ENCODE measurements around the gene SCARB2.

Gene SCARB2

GRCh38 chr4:76219299-76220055, 5.9 kb upstream of the SCARB2 start:
- WGBS (ENCODE audit: extremely low coverage, insufficient coverage, low lambda C conversion rate) = no CpG with 5 or more reads among the region's 7 CpGs
- Histone ChIP-seq H3K23ac (ENCODE audit: low read length) (no peak overlapping the region), H3K18ac (ENCODE audit: low read length) (no peak overlapping the region), H2AK5ac (ENCODE audit: low read length) (no peak overlapping the region), H3K4ac (ENCODE audit: low read depth, low read length) (no peak overlapping the region), H3K4me2 (ENCODE audit: low read length) (no peak overlapping the region), H3K56ac (ENCODE audit: low read length) (no peak overlapping the region), H3K27ac (ENCODE audit: low read depth, low read length) (no peak overlapping the region), H2BK5ac (ENCODE audit: low read length) (no peak overlapping the region), H2BK15ac (replicated peaks; ENCODE audit: low read depth) (no peak overlapping the region), H3K4me3 (ENCODE audit: low read length) (no peak overlapping the region), H3K36me3 (ENCODE audit: control insufficient read depth, insufficient read depth, low read length) (no peaks in the 10 kb centered on the region), H3K79me1 (ENCODE audit: low read length) (no peaks in the 10 kb centered on the region), H2BK120ac (ENCODE audit: low read depth, low read length) (no peak overlapping the region), H3K79me2 (ENCODE audit: control insufficient read depth, insufficient read depth, low read length) (no peaks in the 10 kb centered on the region), H3K4me1 (ENCODE audit: control insufficient read depth, low read depth, low read length) (peaks cover 3% of the 10 kb centered on the region), H3K9ac (ENCODE audit: low read length) (no peak overlapping the region), H3K27me3 (ENCODE audit: insufficient read depth, low read length, poor library complexity) (no peaks in the 10 kb centered on the region), H4K5ac (ENCODE audit: low read length) (no peak overlapping the region), H4K8ac (ENCODE audit: low read depth, low read length) (no peak overlapping the region)
- no peak for DNase-seq

- Histone ChIP-seq H3K23ac (ENCODE audit: low read length) (no peak overlapping the region), H3K18ac (ENCODE audit: low read length) (no peak overlapping the region), H3K4me2 (ENCODE audit: low read length) (no peak overlapping the region), H2AK5ac (ENCODE audit: low read length) (no peak overlapping the region), H3K79me2 (ENCODE audit: control insufficient read depth, insufficient read depth, low read length) (no peaks in the 10 kb centered on the region), H4K5ac (ENCODE audit: low read length) (no peak overlapping the region), H2BK120ac (ENCODE audit: low read depth, low read length) (no peak overlapping the region), H3K9ac (ENCODE audit: low read length) (no peak overlapping the region), H3K56ac (ENCODE audit: low read length) (no peak overlapping the region), H3K27me3 (ENCODE audit: insufficient read depth, low read length, poor library complexity) (no peaks in the 10 kb centered on the region), H4K8ac (ENCODE audit: low read depth, low read length) (no peak overlapping the region), H2BK15ac (replicated peaks; ENCODE audit: low read depth) (no peak overlapping the region), H3K27ac (ENCODE audit: low read depth, low read length) (no peak overlapping the region), H3K36me3 (ENCODE audit: control insufficient read depth, insufficient read depth, low read length) (no peaks in the 10 kb centered on the region), H3K4me1 (ENCODE audit: control insufficient read depth, low read depth, low read length) (peaks cover 7% of the 10 kb centered on the region), H3K4ac (ENCODE audit: low read depth, low read length) (no peak overlapping the region), H2BK5ac (ENCODE audit: low read length) (no peak overlapping the region), H3K4me3 (ENCODE audit: low read length) (no peak overlapping the region), H3K79me1 (ENCODE audit: low read length) (peaks cover 4% of the 10 kb centered on the region)
- DNase-seq = no peak
- WGBS (ENCODE audit: extremely low coverage, insufficient coverage, low lambda C conversion rate) = no CpG with 5 or more reads among the region's 6 CpGs
Observed at GRCh38 chr4:76216975-76217814, 3.6 kb upstream of the SCARB2 start.

- Histone ChIP-seq H3K4me2 (ENCODE audit: low read length) (no peak overlapping the region), H3K79me1 (ENCODE audit: low read length) (peaks cover 8% of the 10 kb centered on the region), H2BK15ac (replicated peaks; ENCODE audit: low read depth) (no peak overlapping the region), H3K27me3 (ENCODE audit: insufficient read depth, low read length, poor library complexity) (no peaks in the 10 kb centered on the region), H2BK5ac (ENCODE audit: low read length) (no peak overlapping the region), H3K9ac (ENCODE audit: low read length) (no peak overlapping the region), H2BK120ac (ENCODE audit: low read depth, low read length) (no peak overlapping the region), H3K23ac (ENCODE audit: low read length) (no peak overlapping the region), H3K79me2 (ENCODE audit: control insufficient read depth, insufficient read depth, low read length) (no peaks in the 10 kb centered on the region), H4K5ac (ENCODE audit: low read length) (no peak overlapping the region), H3K4ac (ENCODE audit: low read depth, low read length) (no peak overlapping the region), H3K18ac (ENCODE audit: low read length) (no peak overlapping the region), H3K4me3 (ENCODE audit: low read length) (no peak overlapping the region), H3K56ac (ENCODE audit: low read length) (no peak overlapping the region), H4K8ac (ENCODE audit: low read depth, low read length) (no peak overlapping the region), H3K27ac (ENCODE audit: low read depth, low read length) (no peak overlapping the region), H3K4me1 (ENCODE audit: control insufficient read depth, low read depth, low read length) (peaks cover 7% of the 10 kb centered on the region), H2AK5ac (ENCODE audit: low read length) (no peak overlapping the region), H3K36me3 (ENCODE audit: control insufficient read depth, insufficient read depth, low read length) (no peaks in the 10 kb centered on the region)
- no CpG with 5 or more reads among the region's 2 CpGs for WGBS (ENCODE audit: extremely low coverage, insufficient coverage, low lambda C conversion rate)
- no peak for DNase-seq
Observed at GRCh38 chr4:76216524-76216923, 2.9 kb upstream of the SCARB2 start.

GRCh38 chr4:76215077-76215476, 1.5 kb upstream of the SCARB2 start:
- no peak overlapping the region for H2BK5ac ChIP-seq (ENCODE audit: low read length)
- H2AK5ac ChIP-seq (ENCODE audit: low read length) = no peak overlapping the region
- H4K5ac ChIP-seq (ENCODE audit: low read length) = no peak overlapping the region
- no peak overlapping the region for H3K27ac ChIP-seq (ENCODE audit: low read depth, low read length)
- no peak overlapping the region for H4K8ac ChIP-seq (ENCODE audit: low read depth, low read length)
- no peak overlapping the region for H3K4ac ChIP-seq (ENCODE audit: low read depth, low read length)
- no peaks in the 10 kb centered on the region for H3K79me2 ChIP-seq (ENCODE audit: control insufficient read depth, insufficient read depth, low read length)
- no peak overlapping the region for H3K56ac ChIP-seq (ENCODE audit: low read length)
- WGBS (ENCODE audit: extremely low coverage, insufficient coverage, low lambda C conversion rate) = no CpG with 5 or more reads among the region's 3 CpGs
- peaks cover 9% of the 10 kb centered on the region for H3K79me1 ChIP-seq (ENCODE audit: low read length)
- H3K4me2 ChIP-seq (ENCODE audit: low read length) = no peak overlapping the region
- no peak overlapping the region for H2BK120ac ChIP-seq (ENCODE audit: low read depth, low read length)
- H3K4me1 ChIP-seq (ENCODE audit: control insufficient read depth, low read depth, low read length) = peaks cover 7% of the 10 kb centered on the region
- DNase-seq = no peak
- H3K18ac ChIP-seq (ENCODE audit: low read length) = no peak overlapping the region
- H3K36me3 ChIP-seq (ENCODE audit: control insufficient read depth, insufficient read depth, low read length) = no peaks in the 10 kb centered on the region
- H3K4me3 ChIP-seq (ENCODE audit: low read length) = no peak overlapping the region
- no peak overlapping the region for H2BK15ac ChIP-seq (replicated peaks; ENCODE audit: low read depth)
- no peaks in the 10 kb centered on the region for H3K27me3 ChIP-seq (ENCODE audit: insufficient read depth, low read length, poor library complexity)
- no peak overlapping the region for H3K9ac ChIP-seq (ENCODE audit: low read length)
- no peak overlapping the region for H3K23ac ChIP-seq (ENCODE audit: low read length)

- peaks cover 7% of the 10 kb centered on the region for H3K4me1 ChIP-seq (ENCODE audit: control insufficient read depth, low read depth, low read length)
- H3K36me3 ChIP-seq (ENCODE audit: control insufficient read depth, insufficient read depth, low read length) = no peaks in the 10 kb centered on the region
- no peak overlapping the region for H2BK15ac ChIP-seq (replicated peaks; ENCODE audit: low read depth)
- H3K4ac ChIP-seq (ENCODE audit: low read depth, low read length) = no peak overlapping the region
- peak overlapping the region; percentile 59 for H3K4me3 ChIP-seq (ENCODE audit: low read length)
- H3K27ac ChIP-seq (ENCODE audit: low read depth, low read length) = peak overlapping the region; percentile 81
- no peak overlapping the region for H2AK5ac ChIP-seq (ENCODE audit: low read length)
- H3K23ac ChIP-seq (ENCODE audit: low read length) = no peak overlapping the region
- H3K56ac ChIP-seq (ENCODE audit: low read length) = peak overlapping the region; percentile 96
- H3K27me3 ChIP-seq (ENCODE audit: insufficient read depth, low read length, poor library complexity) = no peaks in the 10 kb centered on the region
- no peak overlapping the region for H3K18ac ChIP-seq (ENCODE audit: low read length)
- H3K9ac ChIP-seq (ENCODE audit: low read length) = peak overlapping the region; percentile 89
- DNase-seq = peak; percentile 50
- H3K79me2 ChIP-seq (ENCODE audit: control insufficient read depth, insufficient read depth, low read length) = no peaks in the 10 kb centered on the region
- H2BK120ac ChIP-seq (ENCODE audit: low read depth, low read length) = no peak overlapping the region
- peak overlapping the region; percentile 96 for H3K4me2 ChIP-seq (ENCODE audit: low read length)
- no peak overlapping the region for H4K5ac ChIP-seq (ENCODE audit: low read length)
- peaks cover 13% of the 10 kb centered on the region for H3K79me1 ChIP-seq (ENCODE audit: low read length)
- no peak overlapping the region for H2BK5ac ChIP-seq (ENCODE audit: low read length)
- whole genome bisulfite sequencing (ENCODE audit: extremely low coverage, insufficient coverage, low lambda C conversion rate) = no CpG with 5 or more reads among the region's 10 CpGs
- H4K8ac ChIP-seq (ENCODE audit: low read depth, low read length) = peak overlapping the region; percentile 5
Observed at GRCh38 chr4:76214177-76214675, 602 bp upstream of the SCARB2 start.
